GM12864 (cell line): ENCODE data around the gene OXLD1.

ENCODE experiments used
- DNase-seq: peaks from one replicate; pipeline ENCODE4 v3.0.0-alpha.2; 2011; ENCODE audit warnings: low read depth
- H3K4me3 ChIP-seq: 2 replicates; pipeline ENCODE4 v1.5.1; 2011; ENCODE audit warnings: mild to moderate bottlenecking, low read depth, low read length, control low read depth
- CTCF ChIP-seq: IDR thresholded peaks from 2 replicates; pipeline ENCODE4 v1.5.1; 2011; ENCODE audit warnings: low read depth, mild to moderate bottlenecking, moderate library complexity, low read length, control low read depth, inconsistent platforms; ENCODE audit errors: missing control alignments

Gene OXLD1

GRCh38 chr17:81672504-81672903 lies 6.1 kb upstream of the OXLD1 start:
- TF ChIP-seq CTCF, result no peak
- H3K4me3 ChIP-seq, result no peak overlapping the region
- DNase-seq, result no peak

GRCh38 chr17:81667754-81668153 lies 1.3 kb upstream of the OXLD1 start:
- peak overlapping the region; percentile 34 for H3K4me3 ChIP-seq
- no peak for TF ChIP-seq CTCF
- no peak for DNase-seq

GRCh38 chr17:81666092-81666341 lies 388 bp downstream of the OXLD1 start:
- no peak for TF ChIP-seq CTCF
- no peak for DNase-seq
- peak overlapping the region; percentile 94 for H3K4me3 ChIP-seq

- no peak for TF ChIP-seq CTCF
- DNase-seq, result no peak
- H3K4me3 ChIP-seq, result peak overlapping the region; percentile 94
Measured at GRCh38 chr17:81665205-81666091, 957 bp downstream of the OXLD1 start.

GRCh38 chr17:81664051-81664470 lies 2.3 kb downstream of the OXLD1 start:
- DNase-seq, result no peak
- no peak overlapping the region for H3K4me3 ChIP-seq
- TF ChIP-seq CTCF, result no peak

GRCh38 chr17:81662002-81662401 lies 4.4 kb downstream of the OXLD1 start:
- no peak overlapping the region for H3K4me3 ChIP-seq
- no peak for TF ChIP-seq CTCF
- no peak for DNase-seq

- DNase-seq, result no peak
- H3K4me3 ChIP-seq, result no peak overlapping the region
- no peak for TF ChIP-seq CTCF
Measured at GRCh38 chr17:81660441-81660840, 6.0 kb downstream of the OXLD1 start.
